OCI-LY3 (cell line): ENCODE results near the gene EIF4G3.

Source experiments
- EZH2phosphoT487 ChIP-seq: fragments of 200-600 bp; shearing (Covaris generic); IDR thresholded peaks from 2 replicates; pipeline ENCODE4 v1.6.1; 2018; ENCODE audit warnings: antibody characterized with exemption, mixed run types, low read depth
- TF ChIP-seq, protein P1 (sequence below): fragments of 200-600, 300-600 bp; sonication (generic); IDR thresholded peaks from 2 replicates; pipeline ENCODE4 v1.5.1; 2014; ENCODE audit warnings: antibody characterized with exemption, low read length, low read depth

- TF ChIP-seq, protein P1, sequence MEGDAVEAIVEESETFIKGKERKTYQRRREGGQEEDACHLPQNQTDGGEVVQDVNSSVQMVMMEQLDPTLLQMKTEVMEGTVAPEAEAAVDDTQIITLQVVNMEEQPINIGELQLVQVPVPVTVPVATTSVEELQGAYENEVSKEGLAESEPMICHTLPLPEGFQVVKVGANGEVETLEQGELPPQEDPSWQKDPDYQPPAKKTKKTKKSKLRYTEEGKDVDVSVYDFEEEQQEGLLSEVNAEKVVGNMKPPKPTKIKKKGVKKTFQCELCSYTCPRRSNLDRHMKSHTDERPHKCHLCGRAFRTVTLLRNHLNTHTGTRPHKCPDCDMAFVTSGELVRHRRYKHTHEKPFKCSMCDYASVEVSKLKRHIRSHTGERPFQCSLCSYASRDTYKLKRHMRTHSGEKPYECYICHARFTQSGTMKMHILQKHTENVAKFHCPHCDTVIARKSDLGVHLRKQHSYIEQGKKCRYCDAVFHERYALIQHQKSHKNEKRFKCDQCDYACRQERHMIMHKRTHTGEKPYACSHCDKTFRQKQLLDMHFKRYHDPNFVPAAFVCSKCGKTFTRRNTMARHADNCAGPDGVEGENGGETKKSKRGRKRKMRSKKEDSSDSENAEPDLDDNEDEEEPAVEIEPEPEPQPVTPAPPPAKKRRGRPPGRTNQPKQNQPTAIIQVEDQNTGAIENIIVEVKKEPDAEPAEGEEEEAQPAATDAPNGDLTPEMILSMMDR = no peak
- TF ChIP-seq EZH2phosphoT487 = no peak
Measured at GRCh38 chr1:21154717-21155116, 22.0 kb downstream of the EIF4G3 start.
